Tibial nerve (tissue), 4 donors: ENCODE results near the gene SFTPB. TPM values are rescaled to one million over a fixed set of nuclear protein-coding genes. Genes with fewer than 3 reads are reported as not detected.
"Not testable (repeated sequence)": the region's sequence is repeated elsewhere in the genome, so short reads cannot be mapped to it uniquely, and the experiment has no call there.

Source experiments
- DNase-seq, 2 donors: peaks; one replicate each; pipeline ENCODE4 v3.0.0-alpha.2; 2019; ENCODE audit warnings: low spot score in 2 of 2
- H3K27ac ChIP-seq, 4 donors: fragments of 200-600 bp; sonication (generic) in 3 of 4; one replicate each; pipeline ENCODE4 v1.5.1; 2017 to 2019; ENCODE audit warnings: mild to moderate bottlenecking in 1 of 4
- H3K27me3 ChIP-seq, 2 donors: fragments of 200-600 bp; sonication (generic) in 1 of 2; one replicate each; pipeline versions ENCODE4 v1.5.1 to v1.6.0; 2017 to 2019
- H3K36me3 ChIP-seq, 3 donors: fragments of 200-600 bp; sonication (generic); one replicate each; pipeline ENCODE4 v1.5.1; 2018 to 2019
- H3K4me1 ChIP-seq, 4 donors: fragments of 200-600 bp; sonication (generic) in 3 of 4; one replicate each; pipeline ENCODE4 v1.5.1; 2017 to 2019
- H3K4me3 ChIP-seq, 4 donors: fragments of 200-600 bp; sonication (generic) in 3 of 4; one replicate each; pipeline ENCODE4 v1.5.1; 2017 to 2019; ENCODE audit warnings: mild to moderate bottlenecking in 1 of 4, moderate library complexity in 1 of 4
- H3K9me3 ChIP-seq, 4 donors: fragments of 200-600 bp; sonication (generic) in 3 of 4; one replicate each; pipeline ENCODE4 v1.5.1; 2017 to 2019
- CTCF ChIP-seq, 5 experiments: fragments of 200-600 bp in 3 of 5; fragments of 450-650 bp in 2 of 5; sonication (generic) in 3 of 5; IDR thresholded peaks; one replicate each; pipeline ENCODE4 v1.5.1; 2016 to 2019; ENCODE audit warnings: antibody characterized with exemption in 5 of 5, mild to moderate bottlenecking in 3 of 5, moderate library complexity in 2 of 5
- EP300 ChIP-seq, 2 donors: sonication (generic); formaldehyde crosslinking; IDR thresholded peaks; one replicate each; pipeline ENCODE4 v1.6.1; 2017; ENCODE audit warnings: antibody characterized with exemption in 2 of 2, mild to moderate bottlenecking in 1 of 2
- POLR2A ChIP-seq, 2 donors: fragments of 450-650 bp; IDR thresholded peaks; one replicate each; pipeline ENCODE4 v1.6.1; 2017; ENCODE audit warnings: antibody characterized with exemption in 2 of 2, mild to moderate bottlenecking in 2 of 2, moderate library complexity in 2 of 2
- WGBS, 2 donors: methylation state at CpG; one replicate each; pipeline ENCODE4 v1.1.5; 2018; 5-methylcytosine and 5-hydroxymethylcytosine counted together
- total RNA-seq, 4 donors: library from RNA; depleted of rRNA; stranded (reverse); fragments of >200 nt; gene quantifications; one replicate each; pipeline ENCODE4 v1.1.0, GENCODE V29; 2016

The SFTPB gene
- total RNA-seq, 4 donors from 2014 or later: not detected

- Histone ChIP-seq H3K27ac (no peak overlapping the region), H3K4me1 (peaks cover 0 to 13% (median 6%) of the 10 kb centered on the region in 4 donors), H3K27me3 (no peaks in the 10 kb centered on the region), H3K4me3 (no peak overlapping the region), H3K9me3 (no peaks in the 10 kb centered on the region), H3K36me3 (no peaks in the 10 kb centered on the region)
- 73 to 75% methylated on average over 6 of the region's 6 CpGs for WGBS, 2 donors
- no peak for DNase-seq
- TF ChIP-seq CTCF (IDR thresholded peaks at IDR 0.05) (no peak), EP300 (IDR thresholded peaks at IDR 0.05) (no peak), POLR2A (IDR thresholded peaks at IDR 0.05) (no peak)
Measured at GRCh38 chr2:85675427-85675826, 7.4 kb upstream of the SFTPB start.

GRCh38 chr2:85674417-85674816, 6.4 kb upstream of the SFTPB start:
- Histone ChIP-seq H3K27ac (no peak overlapping the region), H3K27me3 (no peaks in the 10 kb centered on the region), H3K36me3 (no peaks in the 10 kb centered on the region), H3K9me3 (no peaks in the 10 kb centered on the region), H3K4me1 (peaks cover 0 to 12% (median 6%) of the 10 kb centered on the region in 4 donors), H3K4me3 (no peak overlapping the region)
- 92 to 93% methylated on average over 2 of the region's 2 CpGs for WGBS, 2 donors
- DNase-seq: no peak
- TF ChIP-seq CTCF (IDR thresholded peaks at IDR 0.05): no peak
- peak in 1 of 2 donors; percentile 73 for TF ChIP-seq EP300 (IDR thresholded peaks at IDR 0.05)

- H3K4me3 ChIP-seq: no peak overlapping the region
Measured at GRCh38 chr2:85673716-85674375, 5.8 kb upstream of the SFTPB start.

GRCh38 chr2:85672456-85672855, 4.5 kb upstream of the SFTPB start:
- no peak for DNase-seq
- 64 to 71% methylated on average over 9 of the region's 9 CpGs for WGBS, 2 donors

More at GRCh38 chr2:85673716-85674375, 5.8 kb upstream of the SFTPB start:
- Histone ChIP-seq H3K27me3 (no peaks in the 10 kb centered on the region), H3K9me3 (no peaks in the 10 kb centered on the region), H3K27ac (peak overlapping the region in 1 of 4 donors; percentile 8), H3K36me3 (no peaks in the 10 kb centered on the region), H3K4me1 (peaks cover 0 to 6% (median 2%) of the 10 kb centered on the region in 4 donors)
- 66 to 69% methylated on average over 11 of the region's 11 CpGs for WGBS, 2 donors
- no peak for DNase-seq
- no peak for TF ChIP-seq POLR2A (IDR thresholded peaks at IDR 0.05)
- TF ChIP-seq CTCF (IDR thresholded peaks at IDR 0.05): no peak
- TF ChIP-seq EP300 (IDR thresholded peaks at IDR 0.05): no peak

GRCh38 chr2:85670416-85670815, 2.4 kb upstream of the SFTPB start:
- DNase-seq: not testable (repeated sequence)

More at GRCh38 chr2:85672456-85672855, 4.5 kb upstream of the SFTPB start:
- H3K4me1 ChIP-seq: no peaks in the 10 kb centered on the region
- H3K36me3 ChIP-seq: no peaks in the 10 kb centered on the region
- TF ChIP-seq EP300 (IDR thresholded peaks at IDR 0.05) (no peak), CTCF (IDR thresholded peaks at IDR 0.05) (no peak), POLR2A (IDR thresholded peaks at IDR 0.05) (no peak)
- H3K27ac ChIP-seq: no peak overlapping the region
- H3K4me3 ChIP-seq: no peak overlapping the region
- no peaks in the 10 kb centered on the region for H3K27me3 ChIP-seq
- no peaks in the 10 kb centered on the region for H3K9me3 ChIP-seq

More at GRCh38 chr2:85670416-85670815, 2.4 kb upstream of the SFTPB start:
- H3K27me3 ChIP-seq, H3K9me3 ChIP-seq, H3K27ac ChIP-seq, H3K4me3 ChIP-seq, H3K36me3 ChIP-seq, H3K4me1 ChIP-seq: not testable (repeated sequence)
- 90 to 92% methylated on average over 13 of the region's 13 CpGs for WGBS, 2 donors
